H4 (cell line): ENCODE measurements around the gene MPZL3. TPM values are rescaled to one million over a fixed set of nuclear protein-coding genes. Genes with fewer than 3 reads are reported as not detected.
"Not testable (repeated sequence)": the region's sequence is repeated elsewhere in the genome, so short reads cannot be mapped to it uniquely, and the experiment has no call there.

Source experiments
- DNase-seq: peaks from one replicate; pipeline ENCODE4 v3.0.0-alpha.2; 2015; ENCODE audit warnings: low spot score
- total RNA-seq: library from RNA; depleted of rRNA; stranded (reverse); fragments of >200 nt; shearing (Covaris generic); gene quantifications from 2 replicates; pipeline ENCODE4 v1.2.3, GENCODE V29; 2014; rRNA removed

Gene MPZL3
- total RNA-seq, 1 experiment from 2014 or later: 9.8 TPM

DNA sequence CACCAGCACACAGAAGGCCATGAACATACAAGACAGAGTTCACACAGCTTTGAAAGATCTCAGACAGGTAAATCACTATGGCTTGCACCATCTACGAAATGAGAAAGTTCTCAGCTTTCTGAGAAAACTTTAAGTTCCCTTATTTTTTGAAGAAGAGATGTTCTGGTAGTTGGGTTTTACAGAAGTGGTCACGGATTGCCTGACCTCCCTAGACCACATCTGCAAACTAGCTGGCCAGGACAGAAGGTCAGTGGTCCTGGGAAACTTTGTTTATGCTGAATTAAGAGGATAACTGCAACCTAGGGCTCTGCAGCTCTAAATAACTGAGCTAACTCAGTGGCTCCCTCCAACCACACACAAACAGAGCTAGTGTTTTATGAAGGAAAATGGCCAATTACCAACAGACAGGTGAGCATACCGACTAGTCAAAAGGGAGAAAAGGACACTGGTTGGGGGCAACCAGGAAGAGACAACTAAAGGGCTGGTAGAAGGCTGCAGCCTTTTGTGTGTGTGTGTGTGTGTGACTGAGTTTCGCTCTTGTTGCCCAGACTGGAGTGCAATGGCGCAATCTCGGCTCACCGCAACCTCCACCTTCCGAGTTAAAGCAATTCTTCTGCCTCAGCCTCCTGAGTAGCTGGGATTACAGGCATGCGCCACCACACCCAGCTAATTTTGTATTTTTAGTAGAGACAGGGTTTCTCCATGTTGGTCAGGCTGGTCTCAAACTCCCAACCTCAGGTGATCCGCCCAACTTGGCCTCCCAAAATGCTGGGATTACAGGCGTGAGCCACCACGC lies 67.2 kb downstream of the MPZL3 start:
- no peak for DNase-seq

DNA sequence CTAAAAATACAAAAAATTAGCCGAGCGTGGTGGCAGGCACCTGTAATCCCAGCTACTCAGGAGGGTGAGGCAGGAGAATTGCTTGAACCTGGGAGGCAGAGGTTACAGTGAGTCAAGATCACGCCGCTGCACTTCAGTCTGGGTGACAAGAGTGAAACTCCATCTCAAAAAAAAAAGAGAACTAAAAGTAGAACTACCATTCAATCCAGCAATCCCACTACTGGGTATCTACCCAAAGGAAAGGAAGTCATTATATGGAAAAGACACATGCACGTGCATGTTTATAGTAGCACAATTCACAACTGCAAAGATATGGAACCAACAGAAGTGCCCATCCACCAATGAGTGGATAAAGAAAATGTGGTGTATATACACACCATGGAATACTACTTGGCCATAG lies 68.5 kb downstream of the MPZL3 start:
- DNase-seq: not testable (repeated sequence)

GRCh38 chr11:118180300-118180703 lies 71.9 kb downstream of the MPZL3 start:
- DNase-seq: no peak

DNA sequence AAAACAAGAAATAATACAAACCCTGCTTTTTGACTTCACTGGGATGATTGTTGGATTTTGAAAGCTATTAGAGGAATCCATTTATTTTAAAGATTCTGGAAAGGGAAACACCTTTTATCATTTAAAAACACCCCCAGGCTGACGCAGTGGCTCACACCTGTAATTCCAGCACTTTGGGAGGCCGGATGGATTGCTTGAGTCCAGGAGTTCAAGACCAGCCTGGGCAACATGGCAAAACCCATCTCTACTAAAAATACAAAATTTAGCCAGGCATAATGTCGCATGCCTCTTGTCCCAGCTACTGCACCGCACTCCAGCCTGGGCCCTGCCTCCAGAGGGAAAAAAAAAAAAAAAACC lies 75.4 kb downstream of the MPZL3 start:
- no peak for DNase-seq

Other genes starting within 250 kb of the MPZL3 start
- not detected in 2 replicates for gene TMPRSS4, start 175.3 kb downstream of the MPZL3 start, total RNA-seq
- not detected in 2 replicates for gene SMIM35, start 165.4 kb downstream of the MPZL3 start, total RNA-seq
- gene SCN4B, start 99.5 kb downstream of the MPZL3 start, total RNA-seq: 2.5 and 3.9 TPM in 2 replicates
- gene SCN2B, start 75.7 kb downstream of the MPZL3 start, total RNA-seq: not detected in 2 replicates
- gene JAML, start 27.4 kb downstream of the MPZL3 start, total RNA-seq: not detected in 2 replicates
- gene MPZL2, start 11.9 kb upstream of the MPZL3 start, total RNA-seq: 1.0 and 1.7 TPM in 2 replicates
- not detected in 2 replicates for gene CD3E, start 52.4 kb upstream of the MPZL3 start, total RNA-seq
- not detected in 2 replicates for gene CD3D, start 90.3 kb upstream of the MPZL3 start, total RNA-seq
- not detected in 2 replicates for gene CD3G, start 92.0 kb upstream of the MPZL3 start, total RNA-seq
- gene UBE4A, start 107.2 kb upstream of the MPZL3 start, total RNA-seq: 39.6 and 45.1 TPM in 2 replicates
- gene ATP5MG, start 149.2 kb upstream of the MPZL3 start, total RNA-seq: 59.3 and 94.8 TPM in 2 replicates
- gene KMT2A, start 184.1 kb upstream of the MPZL3 start, total RNA-seq: 11.9 and 15.2 TPM in 2 replicates